Vagina (tissue), 2 donors: Measurements from ENCODE around the gene BUD23. TPM values are rescaled to one million over a fixed set of nuclear protein-coding genes. Genes with fewer than 3 reads are reported as not detected.

Experiments
- DNase-seq, 2 donors: peaks; one replicate each; pipeline ENCODE4 v3.0.0-alpha.2; 2017; ENCODE audit errors: extremely low spot score in 2 of 2
- H3K27ac ChIP-seq: fragments of 200-600 bp; sonication (generic); one replicate; pipeline ENCODE4 v1.5.1; 2019
- H3K27me3 ChIP-seq: fragments of 200-600 bp; sonication (generic); one replicate; pipeline ENCODE4 v1.5.1; 2019
- H3K36me3 ChIP-seq, 2 donors: fragments of 200-600 bp; sonication (generic); one replicate each; pipeline ENCODE4 v1.5.1; 2017 to 2019
- H3K4me1 ChIP-seq: fragments of 200-600 bp; sonication (generic); one replicate; pipeline ENCODE4 v1.5.1; 2019
- H3K4me3 ChIP-seq, 2 donors: fragments of 200-600 bp; sonication (generic); 1 replicate in 1 of 2; 2 replicates in 1 of 2; pipeline ENCODE4 v1.5.1; 2016 to 2019
- H3K9me3 ChIP-seq: fragments of 200-600 bp; sonication (generic); one replicate; pipeline ENCODE4 v1.5.1; 2019
- POLR2A ChIP-seq, 2 donors: fragments of 450-650 bp; IDR thresholded peaks; one replicate each; pipeline ENCODE4 v1.6.1; 2017; ENCODE audit warnings: antibody characterized with exemption in 2 of 2, mild to moderate bottlenecking in 2 of 2, moderate library complexity in 2 of 2
- POLR2AphosphoS5 ChIP-seq, 2 donors: sonication (generic); formaldehyde crosslinking; IDR thresholded peaks; one replicate each; pipeline ENCODE4 v1.9.0; 2017; ENCODE audit warnings: antibody characterized with exemption in 2 of 2, mild to moderate bottlenecking in 2 of 2, low read depth in 1 of 2; ENCODE audit not compliant: insufficient read depth in 1 of 2
- intact Hi-C: fragments of 100-400 bp; cut with DNase I; formaldehyde crosslinking; loops from one replicate; pipeline ENCODE4 v1.15.1; 2023
- total RNA-seq: library from RNA; depleted of rRNA; stranded (reverse); fragments of >200 nt; gene quantifications from one replicate; pipeline ENCODE4 v1.2.3, GENCODE V29; 2016
- TF ChIP-seq, protein P1 (sequence below), 3 experiments: fragments of 450-650 bp in 2 of 3; fragments of 200-600 bp in 1 of 3; sonication (generic) in 1 of 3; IDR thresholded peaks; one replicate each; pipeline ENCODE4 v1.5.1; 2017 to 2019; ENCODE audit warnings: antibody characterized with exemption in 3 of 3, mild to moderate bottlenecking in 2 of 3, moderate library complexity in 2 of 3

BUD23 gene
- total RNA-seq, 1 donor from 2014 or later: 49.8 TPM

- TF ChIP-seq POLR2A (IDR thresholded peaks at IDR 0.05): no peak
- TF ChIP-seq POLR2AphosphoS5 (IDR thresholded peaks at IDR 0.05; ENCODE audit: insufficient read depth in 1 of 2, low read depth in 1 of 2): no peak
- TF ChIP-seq, protein P1, sequence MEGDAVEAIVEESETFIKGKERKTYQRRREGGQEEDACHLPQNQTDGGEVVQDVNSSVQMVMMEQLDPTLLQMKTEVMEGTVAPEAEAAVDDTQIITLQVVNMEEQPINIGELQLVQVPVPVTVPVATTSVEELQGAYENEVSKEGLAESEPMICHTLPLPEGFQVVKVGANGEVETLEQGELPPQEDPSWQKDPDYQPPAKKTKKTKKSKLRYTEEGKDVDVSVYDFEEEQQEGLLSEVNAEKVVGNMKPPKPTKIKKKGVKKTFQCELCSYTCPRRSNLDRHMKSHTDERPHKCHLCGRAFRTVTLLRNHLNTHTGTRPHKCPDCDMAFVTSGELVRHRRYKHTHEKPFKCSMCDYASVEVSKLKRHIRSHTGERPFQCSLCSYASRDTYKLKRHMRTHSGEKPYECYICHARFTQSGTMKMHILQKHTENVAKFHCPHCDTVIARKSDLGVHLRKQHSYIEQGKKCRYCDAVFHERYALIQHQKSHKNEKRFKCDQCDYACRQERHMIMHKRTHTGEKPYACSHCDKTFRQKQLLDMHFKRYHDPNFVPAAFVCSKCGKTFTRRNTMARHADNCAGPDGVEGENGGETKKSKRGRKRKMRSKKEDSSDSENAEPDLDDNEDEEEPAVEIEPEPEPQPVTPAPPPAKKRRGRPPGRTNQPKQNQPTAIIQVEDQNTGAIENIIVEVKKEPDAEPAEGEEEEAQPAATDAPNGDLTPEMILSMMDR (IDR thresholded peaks at IDR 0.05): peak in 1 of 3 experiments; percentile 6
- Histone ChIP-seq H3K9me3 (no peaks in the 10 kb centered on the region), H3K4me3 (peak overlapping the region; percentile 65), H3K36me3 (peaks cover 0 to 16% of the 10 kb centered on the region in 2 donors), H3K27me3 (no peaks in the 10 kb centered on the region), H3K4me1 (peaks cover 17% of the 10 kb centered on the region), H3K27ac (peak overlapping the region; percentile 93)
- no peak for DNase-seq
- intact Hi-C loops: no loop called here
Measured at GRCh38 chr7:73737491-73738219, 54.3 kb downstream of the BUD23 start.

- TF ChIP-seq POLR2A (IDR thresholded peaks at IDR 0.05) (no peak), POLR2AphosphoS5 (IDR thresholded peaks at IDR 0.05; ENCODE audit: insufficient read depth in 1 of 2, low read depth in 1 of 2) (no peak)
- TF ChIP-seq, protein P1 (IDR thresholded peaks at IDR 0.05): no peak
- Histone ChIP-seq H3K4me3 (peak overlapping the region; percentile 65), H3K4me1 (peaks cover 23% of the 10 kb centered on the region), H3K27me3 (no peaks in the 10 kb centered on the region), H3K27ac (peak overlapping the region; percentile 93), H3K36me3 (peaks cover 0 to 16% of the 10 kb centered on the region in 2 donors), H3K9me3 (no peaks in the 10 kb centered on the region)
- DNase-seq: no peak
- intact Hi-C loops: no loop called here
Measured at GRCh38 chr7:73738220-73738611, 54.8 kb downstream of the BUD23 start.

DNA sequence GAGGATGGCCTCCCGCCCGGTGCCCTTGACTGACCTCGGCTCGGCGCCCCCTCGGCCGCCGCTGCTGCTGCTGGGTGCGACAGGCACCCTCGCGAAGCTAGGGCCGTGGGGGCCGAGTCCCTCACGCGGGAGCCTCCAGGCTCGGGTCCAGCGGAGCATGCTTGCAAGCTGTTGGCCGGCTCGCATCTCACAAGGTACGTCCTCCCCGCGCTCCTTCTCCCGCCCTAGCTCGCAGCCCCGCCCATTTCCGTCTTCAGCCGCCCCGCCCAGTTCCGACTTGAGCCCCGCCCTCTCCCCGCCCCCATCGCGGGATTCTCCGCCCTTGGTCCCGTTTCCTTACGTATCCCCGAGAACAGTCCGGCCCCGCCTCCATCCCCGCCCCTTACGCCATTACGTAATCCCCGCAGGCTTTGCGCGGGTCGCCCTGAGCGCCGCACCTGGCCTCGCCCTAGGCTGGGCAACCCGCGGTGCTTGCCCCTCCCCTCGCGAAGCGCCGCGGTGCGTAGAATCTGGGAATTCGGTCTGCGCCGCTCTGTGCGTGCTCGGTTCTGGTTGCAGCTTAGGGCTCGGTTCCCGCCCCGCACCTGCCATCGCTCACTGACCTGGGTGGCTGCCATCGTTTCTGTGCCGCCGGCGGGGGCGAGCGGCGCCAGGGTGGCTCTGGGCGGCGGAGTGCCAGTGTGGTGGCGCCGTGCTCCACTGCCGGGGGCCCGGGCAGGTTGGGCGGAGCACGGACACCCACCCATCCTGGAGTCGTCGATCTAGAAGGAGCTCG, 55.4 kb downstream of the BUD23 start, which contains the start of gene ABHD11:
TSS of gene ABHD11 (minus strand) at position 191 of the 775 bp plus-strand sequence. CDS start at position 159, 32 bp downstream.
- H3K27ac ChIP-seq: peak within 1 kb of the TSS; percentile 93
- H3K9me3 ChIP-seq: no peaks in the 10 kb centered on the region
- peaks cover 28% of the 10 kb centered on the region for H3K4me1 ChIP-seq
- peak in 1 of 2 donors; percentile 98 for DNase-seq
- peaks cover 0 to 16% of the 10 kb centered on the region in 2 donors for H3K36me3 ChIP-seq
- no peaks in the 10 kb centered on the region for H3K27me3 ChIP-seq
- H3K4me3 ChIP-seq: peak within 1 kb of the TSS; percentile 65
- intact Hi-C loops: no loop called here
- TF ChIP-seq POLR2AphosphoS5 (IDR thresholded peaks at IDR 0.05; ENCODE audit: insufficient read depth in 1 of 2, low read depth in 1 of 2): peak; percentile 85 to 98
- peak in 1 of 2 donors; percentile 78 for TF ChIP-seq POLR2A (IDR thresholded peaks at IDR 0.05)
- TF ChIP-seq, protein P1 (IDR thresholded peaks at IDR 0.05): no peak

GRCh38 chr7:73739387-73739767, 56.0 kb downstream of the BUD23 start:
- H3K9me3 ChIP-seq: no peaks in the 10 kb centered on the region
- no peaks in the 10 kb centered on the region for H3K27me3 ChIP-seq
- DNase-seq: no peak
- H3K27ac ChIP-seq: peak overlapping the region; percentile 93
- intact Hi-C loops: no loop called here
- H3K4me3 ChIP-seq: peak overlapping the region; percentile 65
- H3K36me3 ChIP-seq: peaks cover 0 to 16% of the 10 kb centered on the region in 2 donors
- no peak for TF ChIP-seq POLR2AphosphoS5 (IDR thresholded peaks at IDR 0.05; ENCODE audit: insufficient read depth in 1 of 2, low read depth in 1 of 2)
- no peak for TF ChIP-seq POLR2A (IDR thresholded peaks at IDR 0.05)
- TF ChIP-seq, protein P1 (IDR thresholded peaks at IDR 0.05): no peak
- peaks cover 29% of the 10 kb centered on the region for H3K4me1 ChIP-seq
